ENCODE data around the gene LCA5. TPM values are rescaled to one million over a fixed set of nuclear protein-coding genes. Genes with fewer than 3 reads are reported as not detected.
"Not testable (repeated sequence)": the region's sequence is repeated elsewhere in the genome, so short reads cannot be mapped to it uniquely, and the experiment has no call there.

The LCA5 gene
- 3.6 and 5.4 TPM in 2 replicates for polyA plus RNA-seq (2014; cell fraction: cytosol; rRNA removed)
- polyA plus RNA-seq (2014; cell fraction: nucleus; rRNA removed) = 3.9 and 4.0 TPM in 2 replicates

GRCh38 chr6:79536954-79537747 lies at the start of gene LCA5:
Gene LCA5 (minus strand): TSS chr6:79537430. CDS start chr6:79518894, 18,536 bp downstream.
- peak; percentile 99 for DNase-seq (ENCODE audit: low spot score)

- peak; percentile 40 for DNase-seq (ENCODE audit: low spot score)
Observed at GRCh38 chr6:79586548-79586947, 49.3 kb upstream of the LCA5 start.

GRCh38 chr6:79584332-79584731 lies 47.1 kb upstream of the LCA5 start:
- DNase-seq (ENCODE audit: low spot score) = no peak

GRCh38 chr6:79577926-79578325 lies 40.7 kb upstream of the LCA5 start:
- not testable (repeated sequence) for DNase-seq (ENCODE audit: low spot score)

DNA sequence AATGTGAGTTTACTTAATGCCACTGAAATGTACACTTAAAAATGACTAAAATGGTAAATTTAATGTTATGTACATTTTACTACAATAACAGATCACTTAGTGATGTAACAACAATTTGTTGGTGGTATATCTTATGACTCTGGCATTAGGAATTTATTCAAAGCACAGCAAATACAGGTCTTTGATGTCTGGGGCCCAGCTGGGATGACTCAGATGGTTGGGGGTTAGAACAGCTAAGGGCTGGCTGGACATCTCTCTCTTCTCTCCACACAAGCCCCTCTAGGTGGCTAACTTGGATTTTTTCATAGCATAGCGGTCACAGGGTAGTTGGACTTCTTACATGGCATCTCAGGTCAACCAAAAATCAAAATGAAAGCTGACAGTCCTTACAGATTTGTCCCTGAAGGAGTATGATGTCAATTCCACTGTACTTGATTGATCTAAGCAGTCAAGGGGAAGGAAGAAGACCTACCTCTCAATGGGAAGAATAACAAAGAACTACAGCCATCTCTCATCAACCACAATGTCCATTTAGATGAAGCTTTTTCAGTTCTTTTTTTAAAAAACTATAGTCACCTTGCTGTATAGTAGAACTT lies 37.5 kb upstream of the LCA5 start:
- DNase-seq (ENCODE audit: low spot score) = no peak

DNA sequence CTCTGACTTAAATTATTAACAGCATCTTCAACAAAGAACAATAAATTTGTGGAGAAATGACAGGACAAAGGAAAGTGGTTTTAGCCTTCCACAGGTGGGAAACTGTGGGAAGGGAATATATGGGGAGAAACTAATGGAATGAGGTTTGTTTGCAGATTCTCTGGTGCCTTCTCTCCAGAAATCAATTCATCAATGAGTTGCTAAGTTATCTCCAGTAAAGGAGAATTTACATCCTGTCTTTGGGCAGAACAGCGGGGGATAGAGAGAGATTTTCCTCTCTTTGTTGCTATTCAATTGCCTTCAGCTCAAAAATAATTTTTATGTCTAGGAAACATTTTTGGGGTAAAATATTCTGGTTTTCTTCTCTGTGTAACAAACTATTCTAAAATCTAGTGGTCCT lies 36.9 kb upstream of the LCA5 start:
- no peak for DNase-seq (ENCODE audit: low spot score)

- DNase-seq (ENCODE audit: low spot score) = no peak
Observed at GRCh38 chr6:79571030-79571367, 33.8 kb upstream of the LCA5 start.

DNA sequence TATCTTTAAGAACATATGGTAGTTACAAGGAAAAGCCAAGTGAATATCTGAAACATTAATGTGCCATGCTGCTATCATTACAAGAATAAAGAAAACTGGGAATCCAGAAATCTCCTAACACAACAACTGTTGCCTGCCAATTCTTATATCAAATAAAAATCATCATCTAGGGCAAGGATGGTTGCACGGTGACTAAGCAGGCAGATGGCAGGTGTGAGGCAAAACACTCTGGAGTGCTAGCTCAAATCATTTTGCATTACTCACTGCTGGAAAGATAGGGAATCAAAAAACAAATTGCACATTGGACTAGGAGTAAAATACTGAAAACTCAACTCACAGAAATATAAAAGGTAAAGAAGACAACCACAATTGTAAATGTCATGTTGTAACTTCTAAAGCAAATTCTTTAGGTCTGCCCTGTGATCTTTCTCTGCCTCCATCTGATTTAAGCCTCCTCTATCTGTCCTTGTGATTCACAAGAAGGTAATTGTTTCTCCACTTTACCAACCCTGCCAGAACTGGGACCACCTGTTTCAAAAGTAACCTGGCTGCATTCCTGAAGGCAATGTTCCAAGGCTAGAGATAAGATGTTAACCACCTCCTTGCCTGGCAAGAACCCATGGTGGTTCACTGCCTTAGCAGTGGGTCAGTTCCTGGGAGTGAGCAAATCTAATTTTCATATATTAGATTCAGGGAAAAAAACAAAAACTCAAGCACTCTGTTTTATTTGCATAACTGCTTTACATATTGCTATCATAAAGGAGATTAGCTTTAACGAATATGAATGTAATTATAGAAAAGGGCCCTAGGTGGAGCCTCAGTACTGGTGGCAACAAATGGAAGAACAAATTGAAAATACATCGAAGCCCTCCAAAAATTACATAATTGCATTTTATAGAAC lies 33.1 kb upstream of the LCA5 start:
- DNase-seq (ENCODE audit: low spot score) = peak; percentile 54

GRCh38 chr6:79568996-79569395 lies 31.8 kb upstream of the LCA5 start:
- no peak for DNase-seq (ENCODE audit: low spot score)

- DNase-seq (ENCODE audit: low spot score) = no peak
Observed at GRCh38 chr6:79564636-79565035, 27.4 kb upstream of the LCA5 start.

DNA sequence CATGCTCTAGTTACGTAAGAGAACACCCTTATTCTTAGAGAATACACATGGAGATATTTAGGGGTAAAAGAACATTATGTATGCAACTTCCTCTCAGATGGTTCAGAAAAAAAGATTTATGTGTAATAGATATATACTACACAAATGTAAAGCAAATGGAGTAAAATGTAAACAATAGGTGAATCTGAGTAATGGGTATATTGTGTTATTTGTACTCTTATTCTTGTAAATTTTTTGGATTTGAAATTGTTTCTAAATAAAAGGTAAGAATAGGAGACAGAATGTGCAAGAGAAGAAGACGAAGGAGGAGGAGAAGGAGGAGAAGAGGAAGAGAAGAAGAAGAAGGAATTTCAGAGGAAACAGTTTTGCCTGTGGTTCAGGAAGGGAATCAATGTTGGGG lies 22.5 kb upstream of the LCA5 start:
- DNase-seq (ENCODE audit: low spot score) = no peak

GRCh38 chr6:79557673-79558467 lies 20.6 kb upstream of the LCA5 start:
- no peak for DNase-seq (ENCODE audit: low spot score)

- DNase-seq (ENCODE audit: low spot score) = no peak
Observed at GRCh38 chr6:79554305-79554704, 17.1 kb upstream of the LCA5 start.

DNA sequence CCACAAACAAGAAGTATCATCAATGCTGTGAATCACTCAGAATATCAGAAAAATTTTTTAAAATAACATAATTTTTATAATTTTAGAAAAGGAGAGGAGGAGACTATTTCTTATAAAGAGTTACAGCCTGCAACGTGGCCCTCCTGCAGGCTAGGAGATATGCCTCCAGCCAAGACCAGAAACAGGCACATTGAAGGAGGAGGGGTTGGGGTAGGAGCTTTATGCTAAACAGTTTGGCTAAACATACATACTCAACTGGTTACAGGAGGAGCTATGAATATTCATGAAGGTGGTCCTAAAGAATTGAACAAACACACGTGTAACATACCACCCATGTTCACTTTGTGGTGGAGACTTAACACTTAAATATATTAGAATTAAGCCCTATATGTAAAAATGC lies 14.2 kb upstream of the LCA5 start:
- DNase-seq (ENCODE audit: low spot score) = no peak

- no peak for DNase-seq (ENCODE audit: low spot score)
Observed at GRCh38 chr6:79548304-79548703, 11.1 kb upstream of the LCA5 start.

GRCh38 chr6:79546186-79546585 lies 9.0 kb upstream of the LCA5 start:
- DNase-seq (ENCODE audit: low spot score) = no peak

DNA sequence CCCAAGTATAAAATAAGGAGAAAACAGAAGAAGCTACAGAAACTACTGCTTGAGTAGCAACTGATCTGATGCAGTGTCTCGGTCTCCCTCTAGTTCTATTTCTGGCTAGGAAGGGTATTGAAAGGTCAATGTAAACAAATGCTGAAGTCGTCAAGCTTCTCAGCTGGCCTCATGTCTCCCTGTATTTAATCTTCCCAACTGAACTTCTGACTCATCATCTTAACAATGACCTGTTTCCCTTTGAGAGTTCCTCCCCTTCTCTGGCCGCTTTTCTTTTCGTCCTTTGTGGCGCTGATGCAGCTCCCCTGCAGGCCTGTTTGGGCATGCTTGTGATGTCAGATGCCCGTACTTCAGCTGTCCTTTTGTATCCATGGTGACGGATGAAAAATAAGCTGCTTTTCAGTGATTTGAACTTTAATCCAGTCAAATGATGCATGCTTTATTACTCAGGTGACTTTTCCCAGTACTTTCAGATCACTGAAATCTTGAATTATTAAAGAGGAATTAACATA lies 7.8 kb upstream of the LCA5 start:
- DNase-seq (ENCODE audit: low spot score) = peak; percentile 76

DNA sequence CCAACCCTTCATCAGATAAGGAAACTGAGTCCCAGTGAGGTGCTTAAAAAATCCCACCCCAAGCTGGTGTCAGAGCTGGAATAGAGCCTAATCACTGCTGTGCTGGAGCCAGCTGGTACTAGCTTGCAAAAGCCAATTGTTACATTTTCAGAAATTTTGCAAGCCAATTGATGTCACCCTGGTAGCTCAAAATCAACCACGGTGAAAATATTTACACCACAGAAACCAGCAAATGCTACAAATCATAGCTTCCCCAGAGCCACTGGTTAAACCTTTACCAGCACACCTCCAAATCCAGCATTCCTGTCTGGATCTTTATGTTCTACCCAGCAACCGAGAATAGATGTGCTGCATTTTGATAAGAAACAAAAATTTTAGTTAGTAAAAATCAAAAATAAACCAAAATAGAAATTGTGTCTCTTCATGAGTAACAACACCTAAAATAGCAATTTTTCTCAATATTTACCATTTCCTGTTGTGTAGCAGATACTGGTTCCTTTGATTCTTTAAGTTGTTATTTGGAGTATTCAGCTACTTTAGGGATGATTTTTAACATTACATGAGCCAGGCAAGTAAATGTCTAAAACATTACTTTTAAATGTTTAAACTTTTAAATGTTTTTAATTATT lies 7.2 kb upstream of the LCA5 start:
- DNase-seq (ENCODE audit: low spot score) = no peak

GRCh38 chr6:79543886-79544285 lies 6.7 kb upstream of the LCA5 start:
- no peak for DNase-seq (ENCODE audit: low spot score)

DNA sequence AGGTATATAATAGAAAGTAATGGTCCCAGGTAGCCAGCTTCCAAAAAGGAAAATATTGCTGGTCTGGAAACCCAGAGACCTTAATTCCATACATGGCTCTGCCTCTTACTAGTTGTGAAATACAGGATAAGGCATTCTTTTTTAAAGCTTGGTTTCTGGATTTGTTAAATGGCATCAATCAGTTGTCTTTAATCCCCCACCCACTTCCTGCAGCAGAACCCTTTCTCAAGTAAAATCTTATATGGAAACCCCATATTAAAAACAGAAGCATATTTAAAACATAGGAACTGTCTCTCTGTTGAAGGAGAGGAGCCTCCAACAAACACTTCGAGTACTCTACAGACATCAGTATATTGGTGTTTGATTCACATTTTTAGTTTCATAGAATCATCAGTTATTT lies 6.2 kb upstream of the LCA5 start:
- no peak for DNase-seq (ENCODE audit: low spot score)
